ENCODE data around the gene GALNT10.

- no peak for TF ChIP-seq SP1 (IDR thresholded peaks at IDR 0.05)
- TF ChIP-seq BHLHE40 (IDR thresholded peaks at IDR 0.05; ENCODE audit: borderline replicate concordance): no peak
- no peak for TF ChIP-seq ARNT (IDR thresholded peaks at IDR 0.05)
- TF ChIP-seq HDGF (IDR thresholded peaks at IDR 0.05; ENCODE audit: borderline replicate concordance): no peak
- TF ChIP-seq CTBP1 (IDR thresholded peaks at IDR 0.05; ENCODE audit: borderline replicate concordance): no peak
- no peak for TF ChIP-seq SUZ12 (IDR thresholded peaks at IDR 0.05)
- no peak for TF ChIP-seq ELF4 (IDR thresholded peaks at IDR 0.05)
- no peak for TF ChIP-seq FOXK2 (IDR thresholded peaks at IDR 0.05)
- TF ChIP-seq FOXM1 (IDR thresholded peaks at IDR 0.05; ENCODE audit: borderline replicate concordance): no peak
- no peak for TF ChIP-seq TARDBP (IDR thresholded peaks at IDR 0.05)
- no peak for TF ChIP-seq ZNF384 (IDR thresholded peaks at IDR 0.05)
These were observed 25.2 kb downstream of the GALNT10 start for GRCh38 chr5:154215571-154216325.
